Stimulated activated CD4-positive, alpha-beta T cell treated with anti-CD3 and anti-CD28 coated beads, Interleukin-1b, Interleukin-23, amount 100 ng/mL, for 24 hours (primary cell): Measurements from ENCODE around the gene ZBTB20.
"Not testable (repeated sequence)": the region's sequence is repeated elsewhere in the genome, so short reads cannot be mapped to it uniquely, and the experiment has no call there.

Experiments used
- DNase-seq, 4 experiments: peaks; one replicate each; pipeline ENCODE4 v3.0.0-alpha.2; 2020; ENCODE audit warnings: low read depth in 4 of 4, low spot score in 1 of 4

Gene ZBTB20

DNA sequence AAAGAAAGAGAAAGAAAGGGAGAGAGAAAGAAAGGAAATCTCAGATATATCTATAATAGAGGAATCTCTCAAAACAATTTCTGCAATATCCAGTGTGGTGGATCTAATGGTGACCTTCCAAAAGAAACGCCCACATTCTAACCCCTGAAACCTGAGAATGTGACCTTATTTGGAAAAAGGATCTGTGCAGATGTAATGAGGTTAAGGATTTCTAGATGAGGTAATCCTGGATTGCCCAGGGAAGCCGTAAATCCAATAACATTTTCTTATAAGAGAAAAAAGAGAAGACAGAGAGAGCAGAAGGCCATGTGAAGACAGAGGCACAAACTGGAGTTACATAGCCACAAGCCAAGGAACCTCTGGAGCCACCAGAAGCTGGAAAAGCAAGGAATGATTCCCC, 307.6 kb downstream of the ZBTB20 start:
- DNase-seq = no peak

DNA sequence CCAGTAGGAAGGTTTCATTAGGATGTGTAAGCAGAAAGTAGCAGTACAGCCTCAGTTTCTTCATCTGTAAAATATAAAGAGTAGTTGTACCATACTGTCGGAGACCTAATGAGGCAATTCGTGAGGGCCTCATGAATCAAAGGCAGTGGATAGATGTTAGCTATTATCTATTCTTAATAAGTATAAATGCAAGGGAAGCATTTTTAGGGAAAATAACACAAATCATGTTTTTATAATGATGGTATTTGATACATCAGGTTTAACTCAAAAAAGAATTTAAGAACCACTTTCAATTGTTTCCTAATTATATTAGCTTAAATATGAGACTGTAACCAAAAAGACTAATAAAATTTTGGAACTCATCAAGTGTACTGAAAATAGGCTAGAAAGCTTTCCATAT, 309.1 kb downstream of the ZBTB20 start:
- no peak for DNase-seq

DNA sequence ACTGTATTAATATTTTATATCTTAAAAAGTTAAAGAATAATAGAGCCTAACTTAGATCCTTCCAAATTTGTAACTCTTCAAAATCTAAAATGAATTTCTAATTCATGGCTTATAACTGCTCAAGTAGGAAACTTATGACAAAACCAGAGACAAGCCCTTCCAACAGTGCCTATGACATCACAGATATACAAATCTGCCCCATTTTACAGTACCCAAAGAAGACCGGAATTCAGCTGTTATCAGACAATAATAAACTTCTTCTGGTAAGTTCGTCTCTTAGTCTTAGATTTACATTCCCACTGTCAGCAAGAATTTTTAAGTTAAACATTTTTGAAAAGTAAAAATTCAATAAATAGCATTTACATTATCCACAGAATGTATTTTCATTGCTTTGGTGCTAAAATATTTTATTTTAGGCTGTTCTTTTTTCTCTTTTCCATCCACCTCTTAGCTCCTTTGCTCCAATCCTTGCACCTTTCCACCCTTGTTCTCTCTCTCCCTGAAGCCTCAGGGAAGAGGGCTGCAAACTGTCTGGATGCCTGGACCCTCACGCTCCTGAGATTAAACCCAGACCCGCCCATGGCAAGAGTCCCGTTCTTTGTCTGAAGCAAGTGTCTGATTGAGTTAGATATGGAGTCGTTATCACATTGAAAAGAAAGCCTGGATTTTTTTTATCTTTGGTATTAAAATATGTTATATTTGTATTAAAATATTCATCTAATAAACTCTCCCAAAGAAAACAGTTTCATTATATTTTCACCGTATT, 312.7 kb downstream of the ZBTB20 start:
- DNase-seq = no peak

DNA sequence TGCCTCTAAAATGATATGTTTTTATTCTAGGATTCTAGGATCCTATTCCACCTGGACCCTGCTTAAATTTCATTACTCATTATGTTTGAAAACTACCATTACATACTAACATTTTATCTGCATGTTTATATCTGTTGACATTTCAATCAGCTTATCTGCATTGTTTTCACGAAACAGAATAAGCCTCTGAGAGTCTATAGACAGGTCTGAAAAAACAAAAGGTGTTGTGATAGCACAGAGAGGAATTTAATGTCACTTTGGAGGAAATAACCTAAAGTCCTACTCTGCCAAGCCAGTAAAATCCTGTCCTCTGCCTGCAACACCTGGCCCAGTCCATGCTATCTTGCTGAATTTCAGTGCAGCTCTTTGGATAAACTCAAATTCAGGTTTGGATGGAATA, 315.2 kb downstream of the ZBTB20 start:
- no peak for DNase-seq

DNA sequence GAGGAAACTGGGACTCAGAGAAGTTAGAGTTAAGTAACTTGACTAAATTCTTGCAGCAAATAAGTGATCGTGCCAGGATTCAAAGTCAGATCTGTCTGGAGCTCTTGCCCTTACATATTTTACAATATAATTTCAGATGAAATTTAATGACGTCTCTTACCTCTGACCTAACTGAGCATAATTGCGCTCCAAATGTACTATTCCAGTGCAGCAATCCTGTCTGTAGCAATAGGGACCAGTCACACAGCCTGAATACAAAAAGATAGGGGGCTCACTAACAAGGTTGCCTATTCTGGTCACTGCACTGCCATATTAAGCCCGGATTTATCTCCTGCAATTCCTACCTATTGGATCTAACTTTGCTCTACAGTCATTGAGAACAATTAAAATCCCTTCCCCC, 316.4 kb downstream of the ZBTB20 start:
- DNase-seq = no peak

DNA sequence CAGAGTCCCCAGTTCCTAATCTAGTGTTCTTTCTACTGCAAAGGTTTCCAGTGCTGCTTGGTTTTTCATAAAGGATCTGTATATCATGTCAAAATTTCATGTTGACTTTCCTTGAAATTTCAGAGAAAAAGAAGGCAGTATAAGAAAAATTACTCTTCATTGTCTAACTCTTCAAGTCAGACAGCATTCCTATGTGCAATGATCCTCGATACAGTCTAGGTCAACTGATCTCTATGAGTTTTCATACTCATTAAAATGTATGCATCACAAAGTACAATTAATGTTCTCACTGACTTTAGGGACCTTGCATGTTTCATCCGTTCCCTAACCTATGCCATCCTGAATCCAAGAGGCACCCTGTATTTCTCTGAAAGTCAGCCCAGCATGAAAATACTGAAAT, 317.3 kb downstream of the ZBTB20 start:
- no peak for DNase-seq

DNA sequence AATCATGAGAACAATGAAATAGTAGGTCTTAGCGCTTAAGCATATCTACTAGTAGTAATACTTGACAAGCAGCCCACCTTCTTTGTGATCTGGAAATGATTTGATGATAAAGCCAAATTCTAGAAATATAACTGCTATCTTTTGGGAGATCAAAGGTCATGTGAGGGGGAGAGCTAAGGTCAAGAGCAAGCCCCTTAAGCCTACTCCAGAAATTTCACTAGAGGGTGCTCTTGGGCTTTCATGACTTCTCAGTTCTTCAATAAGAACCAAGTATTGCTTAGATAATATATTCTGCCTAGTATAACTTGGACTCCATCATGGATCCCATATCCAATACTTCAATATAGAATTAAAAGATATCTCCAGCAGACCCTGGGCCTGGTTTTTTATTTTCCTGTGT, 319.6 kb downstream of the ZBTB20 start:
- DNase-seq = no peak

DNA sequence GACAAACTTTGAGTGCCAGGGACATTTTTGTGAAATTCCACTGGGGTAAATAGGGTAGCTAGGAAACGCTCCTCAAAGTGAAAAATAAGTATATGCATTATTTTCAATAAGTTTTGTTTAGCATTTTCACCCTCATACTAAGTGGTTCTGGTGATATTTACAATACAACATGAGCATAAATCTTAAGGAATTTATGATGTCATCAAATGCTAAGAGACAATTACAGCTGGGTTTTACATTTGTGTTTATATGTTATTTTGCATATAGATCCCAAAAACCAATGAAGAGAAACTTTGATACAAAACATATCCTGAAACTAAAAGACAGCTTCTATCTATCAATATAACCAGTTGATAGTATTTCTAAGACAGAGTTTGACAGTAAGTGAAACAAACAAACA, 323.1 kb downstream of the ZBTB20 start:
- no peak for DNase-seq

DNA sequence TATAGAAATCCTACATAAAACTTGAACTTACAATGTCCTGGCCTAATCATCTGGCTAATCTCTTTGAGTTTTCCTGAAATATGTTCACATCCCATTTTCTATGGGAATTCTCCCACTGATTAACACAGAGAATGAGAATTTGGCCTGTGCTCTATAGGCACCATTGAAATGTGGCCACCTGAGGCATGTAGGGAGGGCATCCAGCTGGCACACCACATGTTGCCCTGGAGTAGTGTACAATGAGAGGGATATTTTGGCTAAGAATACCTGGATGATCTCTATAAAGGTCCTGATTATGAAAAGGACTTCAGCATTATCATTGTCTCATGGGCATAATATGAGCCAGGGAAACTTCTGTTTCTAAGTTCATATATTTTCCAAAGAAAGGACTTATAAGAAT, 324.0 kb downstream of the ZBTB20 start:
- DNase-seq = no peak

DNA sequence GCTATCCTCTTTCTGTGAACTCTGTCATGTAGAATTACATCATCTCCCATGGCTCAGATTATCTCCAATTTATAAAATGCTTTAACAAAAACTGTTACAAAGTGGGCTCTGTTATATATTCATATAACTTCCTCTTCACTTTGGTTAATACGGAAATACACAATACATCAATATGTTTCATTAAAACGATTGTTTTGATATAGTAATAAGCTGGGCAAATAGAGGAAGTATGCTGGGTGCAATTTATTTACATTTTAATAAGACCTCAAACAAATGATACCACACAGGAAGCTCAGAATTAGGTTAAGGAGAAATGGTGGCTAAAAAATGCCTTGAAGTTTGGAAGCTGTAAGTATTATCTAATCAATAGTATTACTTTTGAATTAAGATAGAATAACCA, 331.0 kb downstream of the ZBTB20 start:
- no peak for DNase-seq

DNA sequence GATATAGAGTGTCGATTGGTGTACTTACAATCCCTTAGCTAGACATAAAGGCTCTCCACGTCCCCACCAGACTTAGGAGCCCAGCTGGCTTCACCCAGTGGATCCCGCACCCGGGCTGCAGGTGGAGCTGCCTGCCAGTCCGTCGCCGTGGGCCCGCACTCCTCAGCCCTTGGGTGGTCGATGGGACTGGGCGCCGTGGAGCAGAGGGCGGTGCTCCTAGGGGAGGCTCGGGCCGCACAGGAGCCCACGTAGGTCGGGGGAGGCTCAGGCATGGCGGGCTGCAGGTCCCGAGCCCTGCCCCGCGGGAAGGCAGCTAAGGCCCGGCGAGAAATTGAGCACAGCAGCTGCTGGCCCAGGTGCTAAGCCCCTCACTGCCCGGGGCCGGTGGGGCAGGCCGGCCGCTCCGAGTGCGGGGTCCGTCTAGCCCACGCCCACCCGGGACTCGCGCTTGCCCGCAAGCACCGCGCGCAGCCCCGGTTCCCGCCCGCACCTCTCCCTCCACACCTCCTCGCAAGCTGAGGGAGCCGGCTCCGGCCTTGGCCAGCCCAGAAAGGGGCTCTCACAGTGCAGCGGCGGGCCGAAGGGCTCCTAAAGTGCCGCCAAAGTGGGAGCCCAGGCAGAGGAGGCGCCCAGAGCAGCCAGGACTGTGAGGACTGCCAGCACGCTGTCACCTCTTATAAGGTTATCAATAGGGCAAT, 334.4 kb downstream of the ZBTB20 start:
- DNase-seq = not testable (repeated sequence)

DNA sequence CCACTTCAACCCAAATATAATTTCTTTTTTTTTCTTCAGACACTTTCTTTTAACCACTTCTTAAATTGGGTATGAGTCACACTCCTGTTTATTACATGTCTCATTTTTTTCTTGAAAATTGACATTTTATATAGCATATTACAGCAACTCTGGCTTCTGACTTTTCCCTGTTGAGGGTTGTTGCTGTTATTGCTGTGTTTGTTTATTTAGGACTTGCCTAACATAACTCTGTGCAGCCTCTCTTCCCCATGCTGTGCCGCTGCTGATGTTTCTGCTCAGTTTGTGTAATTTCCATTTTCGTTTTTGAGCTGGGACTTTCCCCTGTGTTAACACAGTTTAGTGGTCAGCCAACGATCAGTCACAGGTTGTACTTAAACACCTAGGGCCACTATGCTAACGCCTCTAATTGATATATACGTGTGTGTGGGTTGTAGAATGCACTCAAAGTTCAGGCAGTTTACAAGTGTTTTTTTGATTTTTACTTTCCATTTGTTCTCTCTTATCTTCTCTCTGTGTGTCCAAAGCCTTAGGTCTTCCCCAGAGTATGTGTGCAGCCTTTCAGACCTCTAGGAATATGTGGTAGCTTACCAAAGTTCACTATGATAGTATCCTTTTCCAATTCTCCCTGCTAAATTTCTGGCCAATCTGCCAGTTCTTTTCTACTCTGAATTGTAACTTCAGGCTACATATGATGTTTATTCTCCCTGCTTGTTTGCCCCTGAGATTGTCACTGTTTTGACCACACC, 337.2 kb downstream of the ZBTB20 start:
- no peak for DNase-seq

DNA sequence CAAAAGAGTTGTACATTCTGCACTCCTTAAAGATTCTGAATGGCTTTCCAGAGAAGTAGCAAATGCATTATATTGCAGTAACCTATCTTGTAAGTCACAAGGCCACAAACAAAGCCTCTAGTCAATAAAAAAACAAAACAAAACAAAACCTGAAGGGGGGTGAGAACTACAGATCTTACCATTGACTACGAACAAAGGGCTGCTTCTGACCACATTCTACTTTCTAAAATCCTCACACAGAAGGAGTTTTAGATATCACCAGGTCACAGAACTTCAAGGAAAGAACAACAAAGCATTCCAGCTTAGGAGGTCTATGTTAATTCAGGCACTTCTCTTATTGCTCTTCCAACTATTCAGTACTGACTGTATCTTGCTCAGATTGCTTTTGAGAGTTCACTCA, 343.0 kb downstream of the ZBTB20 start:
- no peak for DNase-seq

DNA sequence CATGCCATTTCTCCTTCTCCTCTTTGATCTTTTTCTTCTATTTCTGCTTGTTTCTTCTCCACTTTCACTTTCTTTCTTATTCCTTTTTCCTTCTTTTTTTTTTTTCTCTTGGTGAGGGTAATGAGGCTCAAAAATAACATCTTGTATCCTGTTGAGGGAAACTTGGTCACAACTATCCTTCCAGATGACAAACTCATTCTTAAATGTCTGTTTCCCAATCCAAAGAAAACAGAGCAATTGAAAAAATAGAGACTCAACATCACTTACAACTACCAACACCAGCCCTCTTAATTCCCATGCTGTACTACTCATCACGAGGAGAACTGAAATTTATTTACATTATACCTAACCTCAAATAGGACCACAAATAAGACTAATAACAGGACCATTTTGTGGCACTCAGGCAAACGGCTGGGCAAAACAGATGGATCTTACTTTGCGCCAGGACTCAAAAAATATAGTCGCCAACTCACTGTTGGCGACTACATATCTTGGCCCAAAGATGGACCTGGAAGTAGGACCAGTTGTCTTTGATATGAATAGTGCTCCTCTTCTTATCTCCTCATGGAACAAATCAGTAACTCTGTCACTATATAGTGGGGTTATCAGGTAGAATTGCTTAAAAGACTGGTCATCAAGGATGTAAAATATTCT, 343.9 kb downstream of the ZBTB20 start:
- DNase-seq = no peak

DNA sequence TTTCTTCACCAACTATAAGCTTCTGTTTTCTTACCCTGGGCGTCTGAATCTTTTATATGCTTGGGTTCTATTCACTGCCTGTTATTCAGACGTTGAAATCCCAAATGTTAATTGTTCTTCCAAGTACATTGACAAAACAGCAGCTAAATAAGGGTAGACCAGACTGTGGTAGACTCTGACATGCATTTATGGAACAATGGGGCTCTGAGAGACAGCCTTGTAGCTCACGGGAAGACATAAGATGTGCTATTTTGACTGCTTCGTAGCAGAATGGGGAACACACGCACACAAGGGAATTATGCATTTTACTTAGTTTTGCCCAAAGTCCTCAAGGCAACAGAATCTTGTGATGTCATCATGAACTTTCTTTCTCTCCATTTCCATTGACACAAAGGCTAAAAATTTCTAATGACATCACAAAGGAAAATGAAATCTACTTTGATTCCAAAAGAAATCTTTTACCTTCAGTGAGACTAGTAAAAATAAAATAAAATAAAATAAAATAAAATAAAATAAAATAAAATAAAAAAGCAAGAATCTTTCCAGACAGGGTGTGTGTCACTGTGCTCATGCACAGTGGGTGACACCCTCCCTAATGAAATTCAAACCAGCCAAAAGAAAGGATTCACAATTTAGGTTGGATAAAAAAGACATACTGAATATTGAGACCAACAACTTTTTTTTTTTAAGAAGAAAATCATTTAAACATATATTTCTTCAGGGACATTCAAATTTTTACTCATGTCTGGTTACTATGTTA, 346.6 kb downstream of the ZBTB20 start:
- DNase-seq = no peak

DNA sequence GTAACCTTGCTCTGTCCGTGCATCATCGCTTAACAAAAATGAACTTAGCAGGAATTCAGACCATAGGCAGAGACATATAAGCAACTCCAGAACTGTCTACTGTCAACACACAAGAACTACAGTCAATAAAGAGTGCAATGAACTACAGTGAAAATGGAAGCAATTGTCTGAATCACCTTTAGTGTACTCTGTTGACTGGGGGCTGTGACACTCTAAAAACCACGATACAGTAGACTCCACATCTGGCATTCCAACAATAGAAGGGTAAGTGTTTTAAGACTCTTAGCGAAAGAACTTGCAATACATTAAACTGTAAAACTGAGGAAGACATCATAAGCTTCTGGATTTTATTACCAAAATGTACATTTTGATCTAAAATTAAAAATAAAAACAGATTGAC, 347.3 kb downstream of the ZBTB20 start:
- DNase-seq = no peak

DNA sequence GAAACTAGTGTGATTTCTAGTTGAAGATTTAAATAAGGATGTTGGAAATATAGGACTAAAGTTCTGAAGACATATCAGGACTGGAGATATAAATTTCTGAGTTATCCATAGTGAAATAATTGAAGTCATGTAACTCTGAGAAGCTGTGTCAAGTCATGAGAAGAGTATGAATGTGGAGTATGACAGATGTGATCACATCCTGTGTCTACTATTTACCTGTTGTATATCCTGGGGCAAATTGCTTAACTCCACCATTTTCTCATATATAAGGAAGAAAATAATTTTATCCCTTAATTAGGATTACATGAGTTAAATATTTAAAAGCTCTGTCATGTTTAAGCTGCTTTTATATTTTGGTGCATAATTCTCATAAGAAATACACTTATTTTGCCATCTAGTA, 350.3 kb downstream of the ZBTB20 start:
- no peak for DNase-seq

DNA sequence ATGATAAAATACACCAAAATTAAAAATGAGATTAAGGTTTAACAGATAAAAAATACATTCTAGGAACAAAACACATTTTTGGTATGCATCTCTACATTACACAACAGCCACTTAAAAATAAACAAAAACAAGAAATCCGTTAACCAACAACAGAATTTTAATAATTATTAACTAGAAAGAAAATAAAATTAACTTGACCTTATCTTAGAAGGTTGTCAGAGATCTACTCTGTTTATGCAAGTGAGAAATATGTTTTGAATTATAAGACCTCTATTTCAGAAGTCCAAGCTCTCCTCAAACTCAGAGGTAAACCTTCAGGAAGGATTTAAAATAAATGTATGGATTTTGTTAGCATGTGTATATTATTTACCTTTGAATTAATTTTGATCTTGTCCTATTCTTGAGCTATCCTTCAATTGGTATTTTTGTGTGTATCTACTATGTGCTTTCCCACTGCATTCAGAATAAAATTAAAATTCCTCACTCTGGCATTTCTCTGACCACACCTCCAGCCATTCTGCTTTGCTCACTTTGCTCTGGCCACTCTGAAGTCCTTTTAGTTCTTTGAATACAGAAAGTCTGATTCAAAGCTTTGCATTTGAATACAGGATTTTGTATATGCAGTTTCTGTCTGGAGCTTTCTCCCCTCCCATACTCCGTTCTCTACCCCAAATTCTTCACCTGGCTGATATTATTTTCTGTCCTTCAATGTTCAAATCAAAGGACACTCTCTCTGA, 352.0 kb downstream of the ZBTB20 start:
- no peak for DNase-seq

DNA sequence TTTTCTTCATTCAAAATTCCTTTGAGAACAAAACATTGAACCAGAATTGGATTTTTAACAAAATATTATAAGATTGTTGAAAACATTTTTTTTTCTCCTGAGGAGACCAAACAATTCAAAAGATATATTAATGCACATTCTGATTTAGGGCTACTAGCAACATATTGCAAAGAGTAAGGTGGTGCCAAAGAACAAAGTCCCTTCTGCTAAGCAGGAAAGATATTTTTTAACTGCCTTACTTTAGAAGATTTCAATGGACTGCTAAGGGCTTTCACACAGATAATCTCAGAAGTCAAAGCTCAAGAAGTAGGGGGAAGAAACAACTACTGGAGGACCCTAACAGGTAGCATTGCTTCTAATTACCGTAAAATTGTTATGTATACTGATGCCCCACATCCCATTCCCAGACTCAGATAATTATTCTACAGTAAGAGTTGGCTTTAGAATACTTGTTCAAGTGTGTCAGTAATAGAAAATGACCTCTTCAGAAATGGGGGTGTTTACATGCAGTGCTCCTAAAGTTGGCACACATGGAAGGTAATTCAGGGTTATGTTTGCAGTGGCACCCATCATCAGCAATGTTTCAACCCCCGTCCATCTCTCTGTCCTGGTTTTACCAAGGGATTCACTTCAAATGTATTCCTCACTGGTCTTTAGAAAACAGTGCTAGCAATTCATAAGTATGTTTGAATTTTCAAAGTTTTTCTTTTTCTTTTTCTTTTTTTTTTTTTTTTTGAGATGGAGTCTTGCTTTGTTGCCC, 354.7 kb downstream of the ZBTB20 start:
- no peak for DNase-seq

DNA sequence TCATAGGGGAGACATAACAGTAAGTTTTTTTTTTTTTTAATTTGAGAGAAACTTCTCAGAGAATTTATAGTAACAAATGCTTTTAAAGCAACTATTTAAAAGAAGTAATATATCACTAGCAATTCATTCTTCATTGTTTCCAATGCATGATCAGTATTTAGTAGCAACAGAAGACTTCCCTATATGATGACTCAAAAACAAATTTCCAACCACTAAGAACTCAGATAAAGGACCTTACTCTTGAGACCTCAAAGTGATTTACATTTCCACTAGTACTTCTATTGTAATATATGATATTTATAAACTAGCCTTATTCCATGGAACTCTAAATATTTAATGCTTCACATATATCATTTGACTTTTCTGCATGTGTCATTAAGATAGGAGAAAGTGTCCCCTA, 356.3 kb downstream of the ZBTB20 start:
- no peak for DNase-seq
